Mesenchymal stem cell (in vitro differentiated cells and primary cell): ENCODE results near the gene CEP128.

Experiments used
- DNase-seq: peaks from one replicate; pipeline ENCODE4 v3.0.0-alpha.2; 2013
- H2AFZ ChIP-seq: one replicate; pipeline ENCODE4 v1.6.1; 2013; ENCODE audit warnings: low read depth, mild to moderate bottlenecking, control low read depth, inconsistent platforms, low read length, moderate library complexity
- H2AK5ac ChIP-seq: 2 replicates; pipeline ENCODE4 v1.6.1; 2013; ENCODE audit warnings: low read length, moderate library complexity, mild to moderate bottlenecking, inconsistent platforms; ENCODE audit not compliant: severe bottlenecking
- H2BK120ac ChIP-seq: one replicate; pipeline ENCODE4 v1.6.1; 2013; ENCODE audit warnings: low read depth, mild to moderate bottlenecking, inconsistent platforms, low read length, moderate library complexity
- H2BK12ac ChIP-seq, 2 experiments: one replicate each; pipeline ENCODE4 v1.6.1; 2013; ENCODE audit warnings: inconsistent platforms in 2 of 2, low read length in 2 of 2, mild to moderate bottlenecking in 2 of 2, moderate library complexity in 2 of 2, control low read depth in 1 of 2
- H2BK15ac ChIP-seq: one replicate; pipeline ENCODE4 v1.6.1; 2013; ENCODE audit warnings: mild to moderate bottlenecking, low read depth, inconsistent platforms; ENCODE audit not compliant: poor library complexity, severe bottlenecking
- H2BK5ac ChIP-seq: 2 replicates; pipeline ENCODE4 v1.6.1; 2013; ENCODE audit warnings: low read depth, mild to moderate bottlenecking, low read length, control low read depth, inconsistent platforms; ENCODE audit not compliant: poor library complexity, severe bottlenecking
- H3K14ac ChIP-seq, 2 experiments: one replicate each; pipeline ENCODE4 v1.6.1; 2013; ENCODE audit warnings: inconsistent platforms in 2 of 2, low read length in 2 of 2, control low read depth in 1 of 2, mild to moderate bottlenecking in 1 of 2, moderate library complexity in 1 of 2
- H3K18ac ChIP-seq, 2 experiments: one replicate each; pipeline ENCODE4 v1.6.1; 2013; ENCODE audit warnings: inconsistent platforms in 2 of 2, low read length in 2 of 2, control low read depth in 1 of 2, low read depth in 1 of 2, mild to moderate bottlenecking in 1 of 2
- H3K23ac ChIP-seq, 2 experiments: one replicate each; pipeline ENCODE4 v1.6.1; 2013; ENCODE audit warnings: inconsistent platforms in 2 of 2, low read length in 2 of 2, mild to moderate bottlenecking in 2 of 2, moderate library complexity in 2 of 2, control low read depth in 1 of 2
- H3K27ac ChIP-seq: 2 replicates; pipeline ENCODE4 v1.5.1; 2013; ENCODE audit warnings: mild to moderate bottlenecking, moderate library complexity, low read length, control low read depth, inconsistent platforms; ENCODE audit not compliant: poor library complexity, severe bottlenecking
- H3K27me3 ChIP-seq, 2 experiments: 2 replicates each; pipeline versions ENCODE4 v1.6.1 to v1.7.0; 2013; ENCODE audit warnings: low read length in 2 of 2, mild to moderate bottlenecking in 2 of 2, moderate library complexity in 2 of 2, control low read depth in 1 of 2, inconsistent platforms in 1 of 2; ENCODE audit not compliant: control insufficient read depth in 1 of 2, insufficient read depth in 1 of 2
- H3K36me3 ChIP-seq, 2 experiments: 2 replicates each; pipeline versions ENCODE4 v1.6.1 to v1.7.0; 2013; ENCODE audit warnings: low read length in 2 of 2, control low read depth in 1 of 2, inconsistent platforms in 1 of 2, low read depth in 1 of 2, mild to moderate bottlenecking in 1 of 2; ENCODE audit not compliant: insufficient read depth in 2 of 2, control insufficient read depth in 1 of 2
- H3K4ac ChIP-seq, 2 experiments: one replicate each; pipeline ENCODE4 v1.6.1; 2013; ENCODE audit warnings: inconsistent platforms in 2 of 2, low read length in 2 of 2, mild to moderate bottlenecking in 2 of 2, moderate library complexity in 2 of 2, control low read depth in 1 of 2, low read depth in 1 of 2
- H3K4me1 ChIP-seq: 2 replicates; pipeline ENCODE4 v1.6.1; 2013; ENCODE audit warnings: low read depth, low read length, control low read depth; ENCODE audit not compliant: control insufficient read depth, insufficient read depth
- H3K4me2 ChIP-seq: 2 replicates; pipeline ENCODE4 v1.6.1; 2013; ENCODE audit warnings: low read length, mild to moderate bottlenecking, inconsistent platforms; ENCODE audit not compliant: poor library complexity, severe bottlenecking
- H3K4me3 ChIP-seq, 2 experiments: 2 replicates each; pipeline versions ENCODE4 v1.5.1 to v1.7.0; 2013; ENCODE audit warnings: low read length in 2 of 2, mild to moderate bottlenecking in 2 of 2, control low read depth in 1 of 2, low read depth in 1 of 2; ENCODE audit not compliant: insufficient read depth in 1 of 2
- H3K79me1 ChIP-seq: replicated peaks from 2 replicates; pipeline ENCODE4 v1.6.1; 2013; ENCODE audit warnings: mild to moderate bottlenecking, control low read depth, low read length, inconsistent platforms; ENCODE audit not compliant: poor library complexity, severe bottlenecking
- H3K9ac ChIP-seq: 2 replicates; pipeline ENCODE4 v1.7.0; 2013; ENCODE audit warnings: mild to moderate bottlenecking, low read length, moderate library complexity
- H3K9me3 ChIP-seq: 2 replicates; pipeline ENCODE4 v1.7.0; 2013; ENCODE audit warnings: mild to moderate bottlenecking, low read length; ENCODE audit not compliant: control insufficient read depth
- H4K8ac ChIP-seq: one replicate; pipeline ENCODE4 v1.6.1; 2013; ENCODE audit warnings: inconsistent platforms, mild to moderate bottlenecking, low read length, moderate library complexity
- H4K91ac ChIP-seq: one replicate; pipeline ENCODE4 v1.6.1; 2013; ENCODE audit warnings: mild to moderate bottlenecking, low read length, inconsistent platforms
- WGBS: methylation state at CpG from one replicate; pipeline ENCODE4 v1.1.7; 2013; ENCODE audit warnings: mixed read lengths; 5-methylcytosine and 5-hydroxymethylcytosine counted together

Gene CEP128

DNA sequence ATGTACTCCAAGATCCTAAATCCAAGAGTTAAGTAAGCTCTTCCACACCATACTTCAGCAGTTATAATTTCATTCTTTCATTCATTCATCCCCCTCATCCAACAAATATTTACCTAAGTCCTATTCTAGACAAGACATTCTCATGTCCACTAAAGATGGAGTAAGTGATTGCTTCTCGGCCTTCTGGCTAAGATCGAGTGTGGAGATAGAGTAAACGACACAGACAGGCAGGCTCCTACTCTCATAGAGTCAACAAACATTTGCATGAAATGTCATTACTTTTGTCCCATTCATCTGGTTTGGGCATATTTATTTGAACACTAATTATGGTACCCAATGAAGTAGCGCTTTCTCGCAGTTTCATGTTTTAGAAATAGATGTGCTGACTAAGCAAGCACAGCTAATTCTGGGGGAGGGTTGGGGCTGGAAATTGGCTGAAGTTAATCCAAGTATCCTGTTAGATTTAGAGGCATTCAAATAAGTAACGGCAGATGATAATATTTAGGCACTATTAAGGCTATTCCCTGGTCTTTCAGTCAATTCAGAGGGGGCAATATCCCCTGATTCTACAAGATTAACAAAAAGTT is 176.5 kb downstream of the CEP128 start:
- Histone ChIP-seq H4K8ac (no peak overlapping the region), H2BK15ac (no peak overlapping the region), H2BK12ac (no peak overlapping the region), H3K9ac (no peak overlapping the region), H3K14ac (no peak overlapping the region), H3K27ac (no peak overlapping the region), H2BK5ac (no peak overlapping the region), H3K4me2 (no peak overlapping the region), H3K36me3 (no peaks in the 10 kb centered on the region), H3K27me3 (no peaks in the 10 kb centered on the region), H3K79me1 (no peaks in the 10 kb centered on the region), H4K91ac (no peak overlapping the region), H2BK120ac (no peak overlapping the region), H3K23ac (no peak overlapping the region), H3K4me1 (no peaks in the 10 kb centered on the region), H3K4me3 (no peak overlapping the region), H2AK5ac (no peak overlapping the region), H2AFZ (no peak overlapping the region), H3K18ac (no peak overlapping the region), H3K9me3 (no peaks in the 10 kb centered on the region), H3K4ac (no peak overlapping the region)
- DNase-seq: no peak
- WGBS: 78% methylated on average over 5 of the region's 6 CpGs

DNA sequence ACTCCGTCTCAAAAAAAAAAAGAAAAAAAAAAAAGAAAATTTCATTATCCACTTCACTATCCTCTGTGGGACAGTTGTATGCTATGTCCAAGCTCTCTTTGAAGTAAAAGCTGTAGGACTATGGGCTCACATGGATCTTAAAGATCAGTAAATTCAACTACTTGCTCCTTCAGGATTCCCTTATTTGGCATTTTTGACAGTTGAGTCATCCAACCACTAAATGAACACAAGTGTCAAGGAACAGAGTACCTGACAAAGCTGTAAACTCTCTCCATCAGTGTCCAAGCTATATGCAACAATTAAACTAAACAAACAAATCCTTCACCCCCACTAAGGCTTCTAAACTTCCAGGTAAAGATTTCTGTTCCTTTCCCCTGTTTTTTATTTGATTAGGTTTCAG is 177.0 kb downstream of the CEP128 start:
- H2BK12ac ChIP-seq: no peak overlapping the region
- H2AFZ ChIP-seq: no peak overlapping the region
- no peaks in the 10 kb centered on the region for H3K27me3 ChIP-seq
- no peak overlapping the region for H2BK15ac ChIP-seq
- WGBS: no CpG with 5 or more reads among the region's 1 CpG
- no peak overlapping the region for H3K4me2 ChIP-seq
- no peak overlapping the region for H4K91ac ChIP-seq
- no peak overlapping the region for H3K4ac ChIP-seq
- no peaks in the 10 kb centered on the region for H3K79me1 ChIP-seq
- no peak overlapping the region for H2BK120ac ChIP-seq
- no peak for DNase-seq
- H2BK5ac ChIP-seq: no peak overlapping the region
- no peak overlapping the region for H3K23ac ChIP-seq
- no peaks in the 10 kb centered on the region for H3K36me3 ChIP-seq
- no peak overlapping the region for H3K9ac ChIP-seq
- no peak overlapping the region for H3K4me3 ChIP-seq
- H3K27ac ChIP-seq: no peak overlapping the region
- H3K4me1 ChIP-seq: no peaks in the 10 kb centered on the region
- no peak overlapping the region for H3K18ac ChIP-seq
- H2AK5ac ChIP-seq: no peak overlapping the region
- H3K14ac ChIP-seq: no peak overlapping the region
- no peak overlapping the region for H4K8ac ChIP-seq
- no peaks in the 10 kb centered on the region for H3K9me3 ChIP-seq

DNA sequence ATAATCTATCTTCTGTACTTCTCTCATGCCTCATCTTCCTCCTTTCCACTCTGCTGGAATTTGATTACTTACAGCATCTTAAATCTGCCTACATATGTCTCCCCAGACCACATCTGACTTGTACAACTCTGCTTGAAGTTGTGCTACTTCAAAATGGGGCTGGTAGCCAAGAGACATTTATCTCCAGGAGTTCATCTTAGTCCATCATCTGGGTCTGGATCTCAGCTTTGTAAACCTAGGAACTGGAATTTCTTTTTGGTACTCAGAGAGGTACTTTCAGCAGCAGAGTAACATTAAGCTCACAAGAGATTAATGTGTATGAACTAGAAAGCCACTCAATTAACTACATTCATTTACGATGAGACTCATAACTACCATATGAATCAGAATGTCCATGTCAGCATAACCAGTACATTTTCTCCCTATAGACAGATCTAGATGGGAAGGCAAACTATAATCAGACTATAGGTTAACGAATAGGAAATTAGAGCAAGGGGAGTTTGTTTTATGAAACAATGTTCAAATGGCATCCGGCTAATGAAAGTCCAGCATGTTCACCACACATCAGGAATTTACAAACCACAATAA is 178.8 kb downstream of the CEP128 start:
- Histone ChIP-seq H3K4me3 (no peak overlapping the region), H2BK15ac (no peak overlapping the region), H3K9me3 (no peaks in the 10 kb centered on the region), H3K27ac (no peak overlapping the region), H3K18ac (no peak overlapping the region), H2BK12ac (no peak overlapping the region), H4K91ac (no peak overlapping the region), H3K14ac (no peak overlapping the region), H3K27me3 (no peaks in the 10 kb centered on the region), H2BK120ac (no peak overlapping the region), H3K4me2 (no peak overlapping the region), H3K36me3 (no peaks in the 10 kb centered on the region), H3K23ac (no peak overlapping the region), H2AK5ac (no peak overlapping the region), H3K4ac (no peak overlapping the region), H2AFZ (no peak overlapping the region), H3K9ac (no peak overlapping the region), H3K79me1 (no peaks in the 10 kb centered on the region), H2BK5ac (no peak overlapping the region), H4K8ac (no peak overlapping the region), H3K4me1 (no peaks in the 10 kb centered on the region)
- DNase-seq: no peak
- WGBS: 83% methylated on average over 1 of the region's 3 CpGs

DNA sequence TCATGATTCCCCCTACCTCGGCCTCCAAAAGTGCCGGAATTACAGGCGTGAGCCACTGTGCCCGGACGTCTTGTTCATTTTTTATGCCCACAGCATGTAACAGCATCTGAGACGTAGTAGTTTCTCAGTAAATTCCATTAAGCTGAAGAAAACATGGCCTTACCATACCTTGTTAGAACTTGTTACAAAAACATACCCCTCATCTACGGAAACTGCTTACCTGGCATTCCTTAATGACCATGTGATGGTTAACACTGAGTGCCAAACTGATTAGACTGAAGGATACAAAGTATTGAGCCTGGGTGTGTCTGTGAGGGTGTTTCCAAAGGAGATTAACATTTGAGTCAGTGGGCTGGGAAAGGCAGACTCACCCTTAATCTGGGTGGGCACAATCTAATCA is 186.8 kb downstream of the CEP128 start:
- no peak overlapping the region for H3K4me3 ChIP-seq
- H3K18ac ChIP-seq: no peak overlapping the region
- no peak overlapping the region for H2AFZ ChIP-seq
- H2BK120ac ChIP-seq: no peak overlapping the region
- no peak overlapping the region for H4K8ac ChIP-seq
- H3K36me3 ChIP-seq: no peaks in the 10 kb centered on the region
- DNase-seq: no peak
- WGBS: 93% methylated on average over 7 of the region's 7 CpGs
- H3K27ac ChIP-seq: no peak overlapping the region
- H4K91ac ChIP-seq: no peak overlapping the region
- no peak overlapping the region for H2AK5ac ChIP-seq
- no peaks in the 10 kb centered on the region for H3K79me1 ChIP-seq
- no peak overlapping the region for H3K9ac ChIP-seq
- no peaks in the 10 kb centered on the region for H3K9me3 ChIP-seq
- no peak overlapping the region for H3K4me2 ChIP-seq
- H3K14ac ChIP-seq: no peak overlapping the region
- no peak overlapping the region for H2BK15ac ChIP-seq
- H3K4ac ChIP-seq: no peak overlapping the region
- no peaks in the 10 kb centered on the region for H3K4me1 ChIP-seq
- no peak overlapping the region for H3K23ac ChIP-seq
- no peaks in the 10 kb centered on the region for H3K27me3 ChIP-seq
- no peak overlapping the region for H2BK12ac ChIP-seq
- H2BK5ac ChIP-seq: no peak overlapping the region
